ENCODE results near the gene TEX38. TPM values are rescaled to one million over a fixed set of nuclear protein-coding genes. Genes with fewer than 3 reads are reported as not detected.
"Not testable (repeated sequence)": the region's sequence is repeated elsewhere in the genome, so short reads cannot be mapped to it uniquely, and the experiment has no call there.

TEX38 gene
- not detected for polyA plus RNA-seq

DNA sequence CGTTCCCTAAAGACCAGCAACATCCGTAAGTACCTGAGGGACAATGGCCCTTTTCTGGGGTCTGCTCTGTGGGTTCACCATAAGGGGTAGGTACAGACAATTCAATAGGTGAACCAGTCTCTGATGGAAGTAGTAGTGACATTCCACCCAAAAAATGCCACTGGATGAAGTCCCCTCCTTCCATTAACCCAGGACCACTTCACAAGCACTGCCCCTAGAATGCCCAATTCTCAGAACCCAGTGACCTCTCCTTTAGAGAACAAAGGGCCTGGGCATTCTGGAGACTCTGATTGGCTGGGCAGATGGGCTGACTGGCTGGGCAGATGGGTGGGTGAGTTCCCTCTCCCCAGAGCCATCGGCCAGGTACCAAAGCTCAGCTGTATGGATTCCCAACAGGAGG lies at the start of gene TEX38:
Gene TEX38 (plus strand): TSS at position 301 of the 400 bp plus-strand sequence. CDS start 81 bp downstream, at position 382.
- no peak within 1 kb of the TSS for H3K27ac ChIP-seq (ENCODE audit: low read depth, low read length)
- WGBS, 3 donors, result 90 to 98% (median 95%) methylated on average over 3 of the region's 3 CpGs

DNA sequence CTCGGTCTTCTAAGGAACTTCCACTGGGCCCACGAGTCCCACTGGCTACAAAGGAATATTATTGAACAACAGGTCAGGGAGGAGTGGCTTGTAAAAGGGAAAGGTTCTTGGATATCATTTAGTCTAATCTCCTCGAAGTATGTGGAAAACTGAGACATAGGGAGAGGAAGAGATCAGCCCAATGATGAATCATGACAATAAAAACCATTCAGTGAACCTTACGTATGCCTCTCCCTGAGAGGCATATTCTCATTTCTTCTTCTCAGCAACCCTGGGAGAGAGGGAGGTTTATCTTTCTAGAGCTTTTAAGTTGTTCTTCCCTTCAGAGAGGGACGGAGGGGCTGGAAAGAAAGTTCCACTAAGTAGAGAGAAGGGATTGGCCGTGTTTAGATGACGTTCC lies 49.7 kb upstream of the TEX38 start:
- WGBS, 3 donors, result 61 to 74% (median 69%) methylated on average over 7 of the region's 7 CpGs
- no peak overlapping the region for H3K27ac ChIP-seq (ENCODE audit: low read depth, low read length)

DNA sequence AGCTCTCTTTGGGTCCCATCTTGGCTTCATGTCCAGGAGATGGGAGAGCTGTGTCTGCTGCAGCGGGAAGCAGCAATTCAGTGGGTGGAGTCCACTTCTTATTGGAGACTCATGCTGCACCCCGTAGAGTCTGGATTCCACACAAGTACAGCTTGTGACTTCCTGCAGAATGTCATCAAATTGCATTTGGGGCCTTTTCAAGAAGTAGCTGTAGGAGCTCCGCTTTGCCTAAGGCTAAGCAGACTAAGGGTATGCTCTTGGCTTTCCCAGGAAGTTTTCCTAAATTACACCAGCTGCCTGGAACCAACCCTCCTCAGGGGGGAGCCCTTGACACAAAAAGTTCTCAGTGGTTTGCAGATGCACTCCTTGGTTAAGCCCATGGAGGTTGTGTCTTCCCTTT lies 49.3 kb upstream of the TEX38 start:
- 45 to 77% (median 49%) methylated on average over 3 of the region's 3 CpGs for WGBS, 3 donors
- H3K27ac ChIP-seq (ENCODE audit: low read depth, low read length), result no peak overlapping the region

- H3K27ac ChIP-seq (ENCODE audit: low read depth, low read length), result no peak overlapping the region
- WGBS, 3 donors, result 74 to 77% (median 74%) methylated on average over 4 of the region's 4 CpGs
Measured at GRCh38 chr1:46623743-46624644, 47.7 kb upstream of the TEX38 start.

GRCh38 chr1:46630719-46631118 lies 40.9 kb upstream of the TEX38 start:
- 87 to 93% (median 91%) methylated on average over 2 of the region's 2 CpGs for WGBS, 3 donors
- no peak overlapping the region for H3K27ac ChIP-seq (ENCODE audit: low read depth, low read length)

DNA sequence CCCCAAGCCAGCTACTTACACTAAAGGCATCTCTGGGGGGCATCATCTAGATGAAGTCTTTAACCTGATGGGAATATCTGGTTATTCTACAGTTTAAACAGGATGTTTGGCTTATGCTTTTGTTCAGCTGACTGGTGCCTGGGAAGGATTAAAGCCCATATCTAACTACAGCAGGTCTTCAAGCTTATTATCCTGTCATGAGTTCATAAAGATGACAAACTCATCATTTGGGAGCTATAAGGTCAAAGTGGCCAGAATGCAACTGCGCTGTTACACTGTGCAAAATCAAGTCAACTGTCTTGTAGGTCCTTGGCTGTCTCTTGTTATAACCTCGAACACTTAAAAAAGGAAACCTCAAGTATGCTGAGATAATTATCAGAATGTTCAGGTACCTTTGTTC lies 36.4 kb upstream of the TEX38 start:
- WGBS, 3 donors, result 93 to 98% (median 96%) methylated on average over 2 of the region's 2 CpGs
- H3K27ac ChIP-seq (ENCODE audit: low read depth, low read length), result no peak overlapping the region

DNA sequence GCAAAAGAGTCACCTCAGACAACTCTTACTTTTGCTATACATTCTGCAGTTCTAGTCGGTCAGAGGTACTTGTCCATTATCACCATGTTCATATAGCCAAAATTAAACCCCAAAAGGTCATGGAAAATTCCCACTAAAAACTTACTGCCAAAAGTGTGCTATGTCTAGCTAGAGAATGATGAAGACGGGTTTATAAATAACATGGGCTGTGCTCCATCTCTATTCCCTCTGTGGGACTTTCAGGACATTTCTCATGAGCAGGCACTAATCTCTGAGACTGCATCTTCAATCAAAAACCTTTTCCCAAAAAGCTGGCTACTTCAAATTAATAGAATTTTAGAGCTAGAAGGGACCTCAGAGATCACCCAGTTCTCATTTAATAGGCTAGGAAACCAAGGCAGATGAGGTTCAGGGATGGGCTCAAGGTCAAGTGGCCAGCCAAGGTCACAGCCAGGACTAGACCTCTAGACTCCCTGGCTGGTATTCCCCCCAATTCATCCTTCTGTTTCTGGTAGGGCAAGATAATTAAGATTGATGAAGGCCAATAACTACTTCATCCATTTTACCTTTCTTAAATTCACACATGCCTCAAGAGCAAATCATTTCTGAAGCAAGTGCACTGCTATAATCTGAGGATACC lies 34.1 kb upstream of the TEX38 start:
- 34 to 69% (median 34%) methylated on average over 2 of the region's 2 CpGs for WGBS, 3 donors
- H3K27ac ChIP-seq (ENCODE audit: low read depth, low read length), result no peak overlapping the region

DNA sequence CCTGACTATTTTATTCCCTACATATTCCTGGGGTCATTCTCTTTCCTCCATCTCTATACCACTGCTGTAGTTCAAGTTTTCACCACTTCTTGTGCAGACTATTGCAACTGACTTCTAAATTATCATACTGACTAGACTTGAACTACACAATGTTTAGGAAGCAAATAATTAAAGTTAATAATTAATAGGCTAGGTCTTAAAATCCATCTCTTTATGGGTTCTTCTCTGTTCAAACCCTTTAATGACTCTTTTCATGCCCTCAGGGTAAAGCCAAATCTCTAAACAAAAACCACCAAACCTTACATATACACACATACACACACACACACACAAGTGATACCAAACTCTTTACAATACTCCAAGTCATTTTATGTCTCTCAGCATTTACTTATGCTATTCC lies 32.7 kb upstream of the TEX38 start:
- H3K27ac ChIP-seq (ENCODE audit: low read depth, low read length), result no peak overlapping the region

DNA sequence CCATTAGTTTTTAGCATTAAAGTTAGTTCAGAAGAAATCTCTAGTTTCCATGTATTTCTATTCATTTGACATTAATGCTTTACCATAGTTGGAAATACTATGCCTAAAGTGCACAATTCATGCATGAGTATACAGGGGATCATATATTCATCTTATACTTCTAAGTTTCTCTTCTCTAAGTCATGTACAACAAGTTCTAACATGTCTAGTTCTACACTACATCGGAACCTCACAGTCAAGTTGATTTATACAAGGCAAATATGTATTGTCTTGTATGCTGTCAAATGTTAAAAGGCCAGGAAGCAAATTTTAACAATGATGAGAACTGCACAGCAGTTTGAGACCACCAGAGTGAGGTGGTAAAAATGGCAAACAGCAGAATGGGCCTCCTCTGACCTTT lies 32.1 kb upstream of the TEX38 start:
- WGBS, 3 donors, result 77 to 98% (median 95%) methylated on average over 1 of the region's 1 CpG

DNA sequence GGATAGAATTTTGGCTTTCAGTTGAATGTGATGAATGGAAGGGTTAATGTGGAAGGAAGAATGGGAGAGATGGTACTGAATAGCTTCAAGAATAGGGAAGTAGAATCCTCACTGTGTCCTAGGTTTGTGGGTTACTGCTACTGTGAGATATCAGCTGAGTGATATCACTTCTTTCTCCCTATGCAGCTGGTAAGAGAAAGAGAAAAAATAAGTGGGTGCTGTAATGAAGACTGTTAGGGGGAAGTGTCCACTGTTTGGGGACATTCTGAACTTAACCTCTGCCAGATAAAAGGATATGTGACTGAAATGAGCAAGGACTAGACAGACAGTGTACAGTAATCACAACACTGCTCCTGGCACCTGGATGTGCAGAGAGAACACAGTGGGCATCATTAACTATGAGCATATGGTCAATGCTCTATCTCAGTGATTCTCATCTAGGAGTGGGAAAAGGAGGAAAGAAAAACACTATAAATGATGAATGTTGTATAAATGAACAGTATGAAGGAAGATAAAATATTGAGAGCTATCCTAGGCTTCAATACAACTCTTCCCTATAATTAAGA lies 29.5 kb upstream of the TEX38 start:
- H3K27ac ChIP-seq (ENCODE audit: low read depth, low read length), result no peak overlapping the region

More for the DNA sequence above, 32.1 kb upstream of the TEX38 start:
- no peak overlapping the region for H3K27ac ChIP-seq (ENCODE audit: low read depth, low read length)

DNA sequence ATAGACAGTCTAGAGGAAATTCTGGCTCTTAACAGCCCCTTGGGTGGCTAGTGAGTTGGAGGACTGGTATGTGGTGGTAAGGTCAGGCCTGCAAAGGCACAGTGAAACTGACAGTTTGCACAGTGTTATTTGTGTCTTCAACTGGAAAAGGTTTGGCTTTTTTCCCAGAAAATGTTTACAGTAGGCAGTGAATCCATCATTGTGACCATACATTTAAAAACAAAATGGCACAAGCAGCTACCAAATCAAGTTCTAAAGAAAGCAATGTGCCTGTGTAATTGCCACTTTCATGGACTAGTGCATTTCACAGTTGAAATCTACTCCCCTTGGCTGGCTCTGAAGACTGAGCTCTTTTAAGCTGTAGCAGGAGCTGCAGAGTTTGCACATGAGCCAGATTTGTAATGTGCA lies 28.3 kb upstream of the TEX38 start:
- peak overlapping the region; percentile 55 for H3K27ac ChIP-seq (ENCODE audit: low read depth, low read length)

GRCh38 chr1:46645815-46646214 lies 25.8 kb upstream of the TEX38 start:
- no peak overlapping the region for H3K27ac ChIP-seq (ENCODE audit: low read depth, low read length)
- WGBS, 3 donors, result 94 to 98% (median 96%) methylated on average over 4 of the region's 4 CpGs

GRCh38 chr1:46646331-46646730 lies 25.3 kb upstream of the TEX38 start:
- no peak overlapping the region for H3K27ac ChIP-seq (ENCODE audit: low read depth, low read length)
- 87 to 96% (median 93%) methylated on average over 1 of the region's 1 CpG for WGBS, 3 donors

DNA sequence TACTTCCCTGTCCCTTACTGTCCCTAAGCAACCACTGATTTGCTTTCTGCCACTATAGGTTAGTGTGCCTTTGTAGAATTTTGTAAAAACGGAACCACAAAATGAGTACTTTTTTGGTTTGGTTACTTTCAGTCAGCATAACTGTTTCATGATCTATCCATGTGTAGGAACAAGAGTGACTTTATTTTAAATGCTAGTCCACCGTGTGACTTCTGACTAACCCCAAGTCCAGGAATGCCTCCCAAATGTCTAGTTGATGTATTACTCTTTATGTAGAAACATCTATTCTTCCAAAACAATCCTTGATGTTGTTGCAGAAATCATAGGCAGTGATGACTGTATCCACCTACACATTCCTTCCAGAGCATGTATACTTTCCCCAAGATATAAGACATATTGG lies 24.8 kb upstream of the TEX38 start:
- no peak overlapping the region for H3K27ac ChIP-seq (ENCODE audit: low read depth, low read length)
- 94 to 97% (median 96%) methylated on average over 2 of the region's 2 CpGs for WGBS, 3 donors

GRCh38 chr1:46647611-46648010 lies 24.0 kb upstream of the TEX38 start:
- WGBS, 3 donors, result 97 to 99% (median 98%) methylated on average over 3 of the region's 3 CpGs
- H3K27ac ChIP-seq (ENCODE audit: low read depth, low read length), result no peak overlapping the region

DNA sequence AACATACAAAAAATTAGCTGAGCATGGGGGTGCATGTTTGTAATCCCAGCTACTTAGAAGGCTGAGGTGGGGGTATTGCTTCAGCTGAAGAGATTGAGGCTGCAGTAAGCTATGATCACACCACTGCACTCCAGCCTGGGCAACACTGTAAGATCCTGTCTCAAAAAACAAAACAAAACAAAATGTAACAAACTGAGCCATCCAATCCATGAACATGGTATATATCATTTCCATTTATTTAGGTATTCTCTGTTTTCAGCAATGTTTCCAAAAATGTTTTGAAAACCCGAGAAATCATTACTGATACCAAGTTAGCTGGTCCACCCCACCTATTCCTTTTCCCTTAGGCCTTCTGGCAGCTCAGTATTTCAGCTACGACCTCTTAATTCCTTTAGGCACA lies 21.9 kb upstream of the TEX38 start:
- WGBS, 3 donors, result 95 to 100% (median 97%) methylated on average over 2 of the region's 2 CpGs

GRCh38 chr1:46650491-46650890 lies 21.2 kb upstream of the TEX38 start:
- H3K27ac ChIP-seq (ENCODE audit: low read depth, low read length), result no peak overlapping the region
- WGBS, 3 donors, result 69 to 99% (median 98%) methylated on average over 3 of the region's 3 CpGs

More for the DNA sequence above, 21.9 kb upstream of the TEX38 start:
- no peak overlapping the region for H3K27ac ChIP-seq (ENCODE audit: low read depth, low read length)

DNA sequence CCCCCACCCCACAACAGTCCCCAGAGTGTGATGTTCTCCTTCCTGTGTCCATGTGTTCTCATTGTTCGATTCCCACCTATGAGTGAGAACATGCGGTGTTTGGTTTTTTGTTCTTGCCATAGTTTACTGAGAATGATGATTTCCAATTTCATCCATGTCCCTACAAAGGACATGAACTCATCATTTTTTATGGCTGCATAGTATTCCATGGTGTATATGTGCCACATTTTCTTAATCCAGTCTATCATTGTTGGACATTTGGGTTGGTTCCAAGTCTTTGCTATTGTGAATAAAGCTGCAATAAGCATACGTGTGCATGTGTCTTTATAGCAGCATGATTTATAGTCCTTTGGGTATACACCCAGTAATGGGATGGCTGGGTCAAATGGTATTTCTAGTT lies 20.5 kb upstream of the TEX38 start:
- 87 to 94% (median 93%) methylated on average over 3 of the region's 3 CpGs for WGBS, 3 donors
- H3K27ac ChIP-seq (ENCODE audit: low read depth, low read length), result not testable (repeated sequence)

- H3K27ac ChIP-seq (ENCODE audit: low read depth, low read length), result no peak overlapping the region
- WGBS, 3 donors, result 60 to 77% (median 75%) methylated on average over 6 of the region's 6 CpGs
Measured at GRCh38 chr1:46652321-46653100, 19.1 kb upstream of the TEX38 start.
